ENCODE data around the gene INTS12.
A peak's percentile ranks its signal among the peaks of the same experiment; 100 is the strongest.
"Not testable (repeated sequence)": the region's sequence is repeated elsewhere in the genome, so short reads cannot be mapped to it uniquely, and the experiment has no call there.

Gene INTS12, protein sequence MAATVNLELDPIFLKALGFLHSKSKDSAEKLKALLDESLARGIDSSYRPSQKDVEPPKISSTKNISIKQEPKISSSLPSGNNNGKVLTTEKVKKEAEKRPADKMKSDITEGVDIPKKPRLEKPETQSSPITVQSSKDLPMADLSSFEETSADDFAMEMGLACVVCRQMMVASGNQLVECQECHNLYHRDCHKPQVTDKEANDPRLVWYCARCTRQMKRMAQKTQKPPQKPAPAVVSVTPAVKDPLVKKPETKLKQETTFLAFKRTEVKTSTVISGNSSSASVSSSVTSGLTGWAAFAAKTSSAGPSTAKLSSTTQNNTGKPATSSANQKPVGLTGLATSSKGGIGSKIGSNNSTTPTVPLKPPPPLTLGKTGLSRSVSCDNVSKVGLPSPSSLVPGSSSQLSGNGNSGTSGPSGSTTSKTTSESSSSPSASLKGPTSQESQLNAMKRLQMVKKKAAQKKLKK

DNA sequence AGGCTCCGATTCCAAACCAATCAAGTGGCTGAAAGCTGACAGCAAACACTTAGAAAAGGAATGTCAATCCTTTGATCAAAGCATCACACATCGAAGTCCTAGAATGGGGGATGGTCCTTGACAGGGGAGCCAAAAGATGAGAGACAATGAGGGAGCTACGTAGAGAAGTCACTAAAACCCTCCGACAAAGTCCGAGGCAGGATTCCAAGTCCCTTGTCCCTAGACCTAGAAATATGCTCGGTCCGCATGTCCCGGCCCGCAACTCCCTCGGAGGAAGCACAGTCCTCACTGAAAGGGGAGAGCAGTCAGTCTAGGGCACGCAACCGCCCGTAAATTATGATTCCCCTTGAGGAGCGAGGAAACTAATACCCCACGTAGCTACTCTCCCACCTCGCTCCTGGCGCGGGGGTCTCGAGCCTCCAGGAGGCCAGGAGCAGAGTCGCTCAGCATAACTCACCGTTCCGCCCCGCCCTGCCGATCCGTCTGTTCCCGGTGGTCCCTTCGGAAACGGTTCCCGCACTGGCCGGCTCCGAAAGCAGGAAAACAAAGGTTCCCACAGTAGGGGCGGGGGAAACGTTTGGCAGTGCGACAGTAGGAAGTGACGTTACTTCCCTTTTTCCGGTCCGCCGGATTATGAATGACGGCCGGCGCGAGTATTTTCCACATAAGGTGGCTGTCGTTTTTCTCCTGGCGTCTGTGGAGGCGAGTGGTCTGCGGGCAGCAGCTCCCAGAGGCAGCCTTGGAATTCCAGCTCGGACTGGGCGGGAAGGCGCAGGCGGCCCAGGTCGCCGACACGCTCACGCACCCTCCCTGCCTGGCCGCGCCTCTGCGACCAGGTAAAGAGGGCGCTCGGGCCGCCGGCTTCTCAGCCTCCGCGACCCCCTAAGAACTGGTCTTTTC, at the start of gene INTS12, which contains the start of gene GSTCD:
INTS12 (minus strand) TSS at position 509 of the 900 bp plus-strand sequence. CDS start 8,684 bp downstream, outside the sequence.
GSTCD (plus strand) TSS at position 604 of the 900 bp plus-strand sequence. CDS start 8,830 bp downstream, outside the sequence.
- DNase-seq (ENCODE audit: low spot score): peak; percentile 81
- TF ChIP-seq, protein P1, sequence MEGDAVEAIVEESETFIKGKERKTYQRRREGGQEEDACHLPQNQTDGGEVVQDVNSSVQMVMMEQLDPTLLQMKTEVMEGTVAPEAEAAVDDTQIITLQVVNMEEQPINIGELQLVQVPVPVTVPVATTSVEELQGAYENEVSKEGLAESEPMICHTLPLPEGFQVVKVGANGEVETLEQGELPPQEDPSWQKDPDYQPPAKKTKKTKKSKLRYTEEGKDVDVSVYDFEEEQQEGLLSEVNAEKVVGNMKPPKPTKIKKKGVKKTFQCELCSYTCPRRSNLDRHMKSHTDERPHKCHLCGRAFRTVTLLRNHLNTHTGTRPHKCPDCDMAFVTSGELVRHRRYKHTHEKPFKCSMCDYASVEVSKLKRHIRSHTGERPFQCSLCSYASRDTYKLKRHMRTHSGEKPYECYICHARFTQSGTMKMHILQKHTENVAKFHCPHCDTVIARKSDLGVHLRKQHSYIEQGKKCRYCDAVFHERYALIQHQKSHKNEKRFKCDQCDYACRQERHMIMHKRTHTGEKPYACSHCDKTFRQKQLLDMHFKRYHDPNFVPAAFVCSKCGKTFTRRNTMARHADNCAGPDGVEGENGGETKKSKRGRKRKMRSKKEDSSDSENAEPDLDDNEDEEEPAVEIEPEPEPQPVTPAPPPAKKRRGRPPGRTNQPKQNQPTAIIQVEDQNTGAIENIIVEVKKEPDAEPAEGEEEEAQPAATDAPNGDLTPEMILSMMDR (IDR thresholded peaks at IDR 0.05; ENCODE audit: extremely low read depth, missing control alignments): no peak

DNA sequence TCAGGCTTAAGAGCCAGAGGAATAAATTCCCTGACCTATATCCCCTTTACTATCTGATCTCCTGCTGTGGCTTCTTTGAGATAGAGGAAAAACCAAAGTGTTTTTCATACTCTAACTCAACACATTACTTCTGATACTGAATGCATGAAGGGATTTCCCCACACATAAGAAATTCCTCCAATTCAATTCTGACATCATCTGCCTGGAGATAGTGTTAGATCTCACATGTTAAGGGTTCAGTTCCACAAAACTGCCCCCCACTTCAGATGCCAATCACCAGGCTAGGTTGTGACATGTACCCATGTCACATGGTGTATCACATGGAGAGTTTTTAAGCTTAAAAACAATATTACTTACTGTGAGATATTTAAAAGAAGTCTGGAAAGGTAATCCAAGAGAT, 46.9 kb upstream of the INTS12 start:
- TF ChIP-seq, protein P1 (IDR thresholded peaks at IDR 0.05; ENCODE audit: extremely low read depth, missing control alignments): no peak
- no peak for DNase-seq (ENCODE audit: low spot score)

DNA sequence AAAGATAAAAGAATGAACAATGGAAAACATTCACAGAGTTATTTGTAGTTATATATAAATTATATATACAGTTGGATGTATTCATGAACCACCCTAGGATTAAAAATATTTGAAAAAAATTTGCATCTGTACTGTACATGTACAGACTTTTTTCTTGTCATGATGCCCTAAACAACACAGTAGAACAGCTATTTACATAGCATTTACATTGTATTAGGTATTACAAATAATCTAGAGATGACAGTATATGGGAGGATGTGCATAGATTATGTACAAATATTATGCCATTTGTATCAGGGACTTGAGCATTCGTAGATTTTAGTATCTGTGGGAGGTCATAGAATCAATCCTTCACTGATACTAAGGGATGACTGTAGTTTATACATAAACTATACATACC, 44.9 kb upstream of the INTS12 start:
- TF ChIP-seq, protein P1 (IDR thresholded peaks at IDR 0.05; ENCODE audit: extremely low read depth, missing control alignments): no peak
- no peak for DNase-seq (ENCODE audit: low spot score)

DNA sequence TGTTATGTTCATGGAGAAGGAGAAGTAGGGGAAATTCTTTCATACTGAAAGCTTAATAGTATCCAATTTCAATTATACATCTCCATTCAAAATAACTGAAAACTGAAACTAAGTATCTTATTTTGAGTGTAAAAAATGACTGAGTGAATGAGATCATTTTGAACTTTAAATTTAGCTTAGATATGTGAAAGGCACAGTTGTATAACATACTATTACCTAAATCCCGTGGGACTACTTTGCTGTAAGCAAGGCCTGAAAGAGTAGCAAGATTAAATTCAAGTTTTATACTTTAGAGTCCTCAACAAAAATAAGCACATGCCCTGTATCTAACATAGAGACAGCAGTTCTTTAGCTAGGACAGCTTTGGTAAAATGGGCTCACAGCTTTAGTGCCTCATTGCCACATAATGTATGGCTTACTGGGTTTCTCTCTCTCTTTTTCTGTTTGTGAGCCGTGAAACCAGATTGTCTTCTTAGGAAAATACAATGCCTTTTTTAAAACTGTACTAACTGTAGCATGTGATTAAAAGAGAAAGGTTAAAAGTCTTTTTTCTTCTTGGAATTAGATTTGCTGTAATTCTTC, 43.3 kb upstream of the INTS12 start:
- peak; percentile 9 for DNase-seq (ENCODE audit: low spot score)
- TF ChIP-seq, protein P1 (IDR thresholded peaks at IDR 0.05; ENCODE audit: extremely low read depth, missing control alignments): no peak

DNA sequence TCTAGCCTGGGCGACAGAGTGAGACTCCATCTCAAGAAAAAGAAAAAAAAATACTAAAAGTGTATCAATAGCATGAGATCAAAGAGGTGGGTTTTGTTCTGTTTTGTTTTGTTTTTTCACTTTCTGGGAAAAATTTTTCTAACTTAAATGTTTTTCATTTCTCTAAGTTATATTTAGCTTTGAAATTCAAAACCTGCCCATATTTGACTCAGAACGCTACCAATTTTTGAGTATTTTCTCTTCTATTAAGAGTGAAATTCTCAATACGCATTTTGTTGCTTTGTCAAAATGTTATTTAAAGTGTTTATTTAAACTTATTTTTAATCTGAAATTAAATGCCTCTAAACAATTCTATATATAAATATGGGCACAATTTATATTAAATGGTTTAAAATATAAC, 39.7 kb upstream of the INTS12 start:
- no peak for DNase-seq (ENCODE audit: low spot score)
- TF ChIP-seq, protein P1 (IDR thresholded peaks at IDR 0.05; ENCODE audit: extremely low read depth, missing control alignments): no peak

DNA sequence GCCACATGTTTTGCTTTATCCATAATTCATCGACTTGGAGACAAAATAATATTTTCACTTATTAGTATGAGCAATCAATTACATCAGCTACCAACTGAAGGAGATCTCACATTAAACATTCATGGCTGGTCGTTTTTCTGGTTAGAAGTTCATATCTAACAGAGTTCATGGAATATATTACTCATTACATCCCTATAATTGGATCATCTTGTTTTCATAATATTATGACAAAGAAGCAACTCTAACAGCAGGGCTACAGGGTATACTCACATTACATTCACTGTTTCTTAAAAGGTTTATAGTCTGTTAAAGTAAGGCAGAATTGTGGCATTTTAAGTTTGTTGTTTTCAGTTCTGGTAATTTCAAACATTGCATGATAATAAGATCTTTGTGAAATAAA, 33.1 kb upstream of the INTS12 start:
- DNase-seq (ENCODE audit: low spot score): no peak
- TF ChIP-seq, protein P1 (IDR thresholded peaks at IDR 0.05; ENCODE audit: extremely low read depth, missing control alignments): no peak

DNA sequence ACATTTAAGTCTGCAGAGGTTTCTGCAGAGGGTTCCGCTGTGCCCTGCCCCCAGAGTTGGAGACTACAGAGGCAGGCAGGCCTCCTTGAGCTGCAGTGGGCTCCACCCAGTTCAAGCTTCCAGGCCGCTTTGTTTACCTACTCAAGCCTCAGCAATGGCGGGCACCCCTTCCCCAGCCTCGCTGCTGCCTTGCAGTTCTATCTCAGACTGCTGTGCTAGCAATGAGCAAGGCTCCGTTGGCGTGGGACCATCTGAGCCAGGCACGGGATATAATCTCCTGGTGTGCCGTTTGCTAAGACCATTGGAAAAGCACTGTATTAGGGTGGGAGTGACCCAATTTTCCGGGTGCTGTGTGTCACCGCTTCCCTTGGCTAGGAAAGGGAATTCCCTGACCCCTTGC, 26.7 kb upstream of the INTS12 start:
- not testable (repeated sequence) for DNase-seq (ENCODE audit: low spot score)

DNA sequence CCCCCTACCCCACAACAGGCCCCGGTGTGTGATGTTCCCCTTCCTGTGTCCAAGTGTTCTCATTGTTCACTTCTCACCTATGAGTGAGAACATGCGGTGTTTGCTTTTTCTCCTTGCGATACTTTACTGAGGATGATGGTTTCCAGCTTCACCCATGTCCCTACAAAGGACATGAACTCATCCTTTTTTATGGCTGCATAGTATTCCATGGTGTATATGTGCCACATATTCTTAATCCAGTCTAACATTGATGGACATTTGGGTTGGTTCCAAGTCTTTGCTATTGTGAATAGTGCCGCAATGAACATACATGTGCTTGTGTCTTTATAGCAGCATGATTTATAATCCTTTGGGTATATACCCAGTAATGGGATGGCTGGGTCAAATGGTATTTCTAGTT, 21.4 kb upstream of the INTS12 start:
- not testable (repeated sequence) for DNase-seq (ENCODE audit: low spot score)

Measured in GM20000 (cell line).